ENCODE data around the gene GPR22.

- no peak for TF ChIP-seq CTCF (IDR thresholded peaks at IDR 0.05)
- TF ChIP-seq POLR2A (IDR thresholded peaks at IDR 0.05), result no peak
These were observed 16.5 kb upstream of the GPR22 start for GRCh38 chr7:107453388-107453787.

Measured in adrenal gland (tissue), 5 donors.